ENCODE results near the gene IL1RAPL1.

DNA sequence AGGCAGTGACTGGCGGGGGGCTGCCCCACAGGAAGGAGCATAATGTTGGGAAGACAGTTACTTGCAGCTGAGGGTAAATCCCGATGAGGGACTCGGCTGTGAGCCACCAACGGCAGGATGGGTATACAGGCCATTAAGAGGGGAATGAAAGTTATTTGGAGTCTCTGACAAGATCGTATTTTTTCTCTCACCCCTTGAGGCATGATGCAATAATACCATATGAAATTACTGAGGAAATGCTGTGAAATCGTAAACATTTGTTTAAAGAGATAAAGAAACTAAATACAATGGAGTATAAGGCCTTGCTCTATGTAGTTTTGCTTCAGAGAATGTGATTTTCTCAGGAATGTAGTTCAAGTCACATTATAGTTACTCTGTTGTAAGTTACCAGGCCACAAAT, 12.7 kb downstream of the IL1RAPL1 start:
- TF ChIP-seq MXI1 (conservative IDR thresholded peaks at IDR 0.05; ENCODE audit: poor library complexity, severe bottlenecking) (no peak), EP300 (conservative IDR thresholded peaks at IDR 0.05; ENCODE audit: poor library complexity, severe bottlenecking) (no peak), POLR2AphosphoS5 (IDR thresholded peaks at IDR 0.05) (no peak), RAD21 (conservative IDR thresholded peaks at IDR 0.05) (no peak), TAF1 (IDR thresholded peaks at IDR 0.05; ENCODE audit: low read depth) (no peak), REST (IDR thresholded peaks at IDR 0.05; ENCODE audit: borderline replicate concordance) (no peak), SMC3 (conservative IDR thresholded peaks at IDR 0.05; ENCODE audit: poor library complexity) (no peak), EZH2 (IDR thresholded peaks at IDR 0.05; ENCODE audit: borderline replicate concordance, insufficient read depth, low read length, poor library complexity, severe bottlenecking) (no peak)
- TF ChIP-seq, protein P1, sequence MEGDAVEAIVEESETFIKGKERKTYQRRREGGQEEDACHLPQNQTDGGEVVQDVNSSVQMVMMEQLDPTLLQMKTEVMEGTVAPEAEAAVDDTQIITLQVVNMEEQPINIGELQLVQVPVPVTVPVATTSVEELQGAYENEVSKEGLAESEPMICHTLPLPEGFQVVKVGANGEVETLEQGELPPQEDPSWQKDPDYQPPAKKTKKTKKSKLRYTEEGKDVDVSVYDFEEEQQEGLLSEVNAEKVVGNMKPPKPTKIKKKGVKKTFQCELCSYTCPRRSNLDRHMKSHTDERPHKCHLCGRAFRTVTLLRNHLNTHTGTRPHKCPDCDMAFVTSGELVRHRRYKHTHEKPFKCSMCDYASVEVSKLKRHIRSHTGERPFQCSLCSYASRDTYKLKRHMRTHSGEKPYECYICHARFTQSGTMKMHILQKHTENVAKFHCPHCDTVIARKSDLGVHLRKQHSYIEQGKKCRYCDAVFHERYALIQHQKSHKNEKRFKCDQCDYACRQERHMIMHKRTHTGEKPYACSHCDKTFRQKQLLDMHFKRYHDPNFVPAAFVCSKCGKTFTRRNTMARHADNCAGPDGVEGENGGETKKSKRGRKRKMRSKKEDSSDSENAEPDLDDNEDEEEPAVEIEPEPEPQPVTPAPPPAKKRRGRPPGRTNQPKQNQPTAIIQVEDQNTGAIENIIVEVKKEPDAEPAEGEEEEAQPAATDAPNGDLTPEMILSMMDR (IDR thresholded peaks at IDR 0.05; ENCODE audit: poor library complexity, severe bottlenecking): no peak
